Measurements from ENCODE around the gene NCAN. TPM values are rescaled to one million over a fixed set of nuclear protein-coding genes. Genes with fewer than 3 reads are reported as not detected.
"Not testable (repeated sequence)": the region's sequence is repeated elsewhere in the genome, so short reads cannot be mapped to it uniquely, and the experiment has no call there.

Gene NCAN
- total and polyA plus RNA-seq, 3 experiments from 2014 or later, result 0.04 TPM; not detected in 2

DNA sequence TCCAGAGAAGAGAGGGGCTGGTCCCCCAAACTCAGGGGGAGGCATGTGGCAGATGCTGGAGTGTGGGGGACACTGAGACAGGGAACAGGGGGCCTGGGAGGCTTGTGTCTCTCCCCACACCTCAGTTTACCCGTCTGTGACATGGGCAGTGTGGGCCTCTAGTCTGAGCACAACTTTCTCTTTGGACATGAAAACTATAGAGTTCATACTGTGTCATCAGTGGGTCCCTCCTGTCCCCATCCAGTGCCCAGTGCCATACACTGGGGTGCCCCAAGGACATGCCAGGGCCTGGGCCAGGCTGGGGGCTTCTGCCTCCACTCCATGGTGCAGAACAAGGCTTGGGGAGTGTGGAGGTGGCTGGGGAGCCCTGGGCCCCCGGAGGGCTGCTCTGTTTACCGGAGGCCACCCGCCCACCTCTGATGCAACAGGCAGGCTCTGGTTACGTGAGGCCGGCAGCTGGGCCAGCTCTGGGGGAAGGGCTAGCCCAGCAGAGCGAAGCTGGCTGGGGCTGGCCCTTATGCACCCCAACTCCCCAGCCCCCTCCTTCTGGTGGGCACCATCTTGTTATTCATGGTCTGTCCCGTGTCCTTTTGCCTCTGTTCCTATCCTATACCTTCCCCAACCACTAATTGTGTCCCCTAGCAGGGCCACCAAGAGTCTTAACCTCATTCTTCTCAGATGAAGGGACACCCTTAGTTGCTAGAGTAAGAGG lies 39.8 kb upstream of the NCAN start:
- H3K36me3 ChIP-seq (ENCODE audit: insufficient read depth, low read length), result no peaks in the 10 kb centered on the region
- H3K4me3 ChIP-seq (ENCODE audit: low read length), result no peak overlapping the region
- H3K4me1 Mint-ChIP-seq, result peaks cover 14 to 20% (median 15%) of the 10 kb centered on the region in 3 donors
- no peaks in the 10 kb centered on the region for H3K27me3 ChIP-seq (ENCODE audit: insufficient read depth, low read length, poor library complexity, severe bottlenecking)
- no peak overlapping the region for H3K27ac Mint-ChIP-seq
- no peaks in the 10 kb centered on the region for H3K9me3 ChIP-seq (ENCODE audit: low read length)
- no peak for DNase-seq
- H3K4me1 ChIP-seq (ENCODE audit: insufficient read depth, low read length), result peaks cover 8% of the 10 kb centered on the region
- peaks cover 3 to 8% of the 10 kb centered on the region in 2 donors for H3K27me3 Mint-ChIP-seq
- CTCF ChIA-PET, result interaction anchor here (2.9 kb wide), 1 partner anchor 15 kb away, joined by 8 read pairs; no protein-coding TSS in a partner anchor
- no peaks in the 10 kb centered on the region for H3K9me3 Mint-ChIP-seq
- POLR2A ChIA-PET, result no interaction called here
- peak overlapping the region in 1 of 7 donors; percentile 29 for H3K4me3 Mint-ChIP-seq
- no peak overlapping the region for H3K27ac ChIP-seq (ENCODE audit: low read depth, low read length)
- H3K36me3 Mint-ChIP-seq, result peaks cover 0 to 13% (median 3%) of the 10 kb centered on the region in 3 donors

GRCh38 chr19:19173243-19173642 lies 38.5 kb upstream of the NCAN start:
- H3K27me3 Mint-ChIP-seq; DNase-seq; H3K4me1 ChIP-seq (ENCODE audit: insufficient read depth, low read length); H3K4me3 Mint-ChIP-seq; POLR2A ChIA-PET; H3K27ac Mint-ChIP-seq; H3K4me3 ChIP-seq (ENCODE audit: low read length); H3K36me3 ChIP-seq (ENCODE audit: insufficient read depth, low read length); H3K27me3 ChIP-seq (ENCODE audit: insufficient read depth, low read length, poor library complexity, severe bottlenecking); H3K27ac ChIP-seq (ENCODE audit: low read depth, low read length); H3K9me3 ChIP-seq (ENCODE audit: low read length); H3K9me3 Mint-ChIP-seq: not testable (repeated sequence)
- peaks cover 14 to 20% (median 15%) of the 10 kb centered on the region in 3 donors for H3K4me1 Mint-ChIP-seq
- CTCF ChIA-PET, result interaction anchor here (1.2 to 2.9 kb wide), 2 partner anchors 16 to 20 kb away, joined by 3 to 8 read pairs; no protein-coding TSS in a partner anchor
- H3K36me3 Mint-ChIP-seq, result peaks cover 0 to 22% (median 0%) of the 10 kb centered on the region in 3 donors

- no peak for DNase-seq
- peaks cover 0 to 3% (median 2%) of the 10 kb centered on the region in 3 donors for H3K4me1 Mint-ChIP-seq
- H3K4me3 Mint-ChIP-seq, result no peak overlapping the region
- no peak overlapping the region for H3K27ac ChIP-seq (ENCODE audit: low read depth, low read length)
- no peaks in the 10 kb centered on the region for H3K9me3 ChIP-seq (ENCODE audit: low read length)
- peaks cover 0 to 50% (median 3%) of the 10 kb centered on the region in 3 donors for H3K36me3 Mint-ChIP-seq
- POLR2A ChIA-PET, result interaction anchor here (0.7 kb wide), 1 partner anchor 32 kb away, joined by 3 read pairs; no protein-coding TSS in a partner anchor
- no peak overlapping the region for H3K27ac Mint-ChIP-seq
- H3K4me3 ChIP-seq (ENCODE audit: low read length), result no peak overlapping the region
- no peaks in the 10 kb centered on the region for H3K27me3 Mint-ChIP-seq
- H3K9me3 Mint-ChIP-seq, result no peaks in the 10 kb centered on the region
- no peaks in the 10 kb centered on the region for H3K27me3 ChIP-seq (ENCODE audit: insufficient read depth, low read length, poor library complexity, severe bottlenecking)
- peaks cover 4% of the 10 kb centered on the region for H3K36me3 ChIP-seq (ENCODE audit: insufficient read depth, low read length)
- CTCF ChIA-PET, result interaction anchor here (1.7 to 1.9 kb wide), 3 partner anchors 14 to 126 kb away, joined by 4 to 5 read pairs (median 4); partner anchors contain the start of genes BORCS8 and RFXANK
- H3K4me1 ChIP-seq (ENCODE audit: insufficient read depth, low read length), result no peaks in the 10 kb centered on the region
These were observed 34.8 kb upstream of the NCAN start for GRCh38 chr19:19176950-19177349.

- Histone ChIP-seq H3K4me1 (ENCODE audit: insufficient read depth, low read length) (no peaks in the 10 kb centered on the region), H3K9me3 (ENCODE audit: low read length) (no peaks in the 10 kb centered on the region), H3K27ac (ENCODE audit: low read depth, low read length) (no peak overlapping the region), H3K36me3 (ENCODE audit: insufficient read depth, low read length) (peaks cover 4% of the 10 kb centered on the region), H3K27me3 (ENCODE audit: insufficient read depth, low read length, poor library complexity, severe bottlenecking) (no peaks in the 10 kb centered on the region), H3K4me3 (ENCODE audit: low read length) (no peak overlapping the region)
- Mint-ChIP-seq H3K4me3 (no peak overlapping the region), H3K27me3 (no peaks in the 10 kb centered on the region), H3K27ac (no peak overlapping the region), H3K9me3 (no peaks in the 10 kb centered on the region), H3K36me3 (peaks cover 0 to 63% (median 6%) of the 10 kb centered on the region in 3 donors), H3K4me1 (peaks cover 0 to 3% (median 2%) of the 10 kb centered on the region in 3 donors)
- ChIA-PET POLR2A (no interaction called here), CTCF (interaction anchor here (1.8 kb wide), 1 partner anchor 46 kb away, joined by 5 read pairs; no protein-coding TSS in a partner anchor)
- no peak for DNase-seq
These were observed 32.0 kb upstream of the NCAN start for GRCh38 chr19:19179548-19180441.

DNA sequence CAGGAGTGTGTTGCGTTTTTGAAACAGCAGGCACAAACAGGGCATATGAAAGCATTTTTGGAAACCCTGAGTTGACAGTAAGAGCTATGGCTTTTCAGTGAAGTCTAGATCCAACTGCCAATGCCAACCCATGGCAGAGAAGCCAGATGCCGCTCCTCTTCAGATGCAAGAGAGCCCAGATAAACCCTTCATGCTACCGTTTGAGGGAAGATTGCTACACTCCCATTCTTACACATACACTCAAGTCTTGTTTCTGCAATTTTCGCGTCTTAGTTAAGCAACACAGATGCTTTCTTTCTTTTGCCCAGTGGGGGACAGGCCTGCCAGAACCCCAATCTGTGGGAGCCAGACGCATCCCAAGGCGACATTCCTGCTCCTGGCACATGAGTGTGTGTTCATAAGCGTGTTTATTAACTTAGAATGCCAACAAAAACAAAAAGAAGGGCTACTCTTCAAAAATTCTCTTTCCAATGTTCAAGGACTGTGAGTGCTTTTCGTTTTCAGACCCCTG lies 30.2 kb upstream of the NCAN start:
- H3K4me1 Mint-ChIP-seq, result peaks cover 6 to 8% (median 7%) of the 10 kb centered on the region in 3 donors
- no peak overlapping the region for H3K4me3 ChIP-seq (ENCODE audit: low read length)
- peak overlapping the region in 1 of 8 donors; percentile 36 for H3K27ac Mint-ChIP-seq
- H3K27me3 Mint-ChIP-seq, result no peaks in the 10 kb centered on the region
- CTCF ChIA-PET, result no interaction called here
- no peaks in the 10 kb centered on the region for H3K27me3 ChIP-seq (ENCODE audit: insufficient read depth, low read length, poor library complexity, severe bottlenecking)
- H3K9me3 ChIP-seq (ENCODE audit: low read length), result no peaks in the 10 kb centered on the region
- DNase-seq, result no peak
- peaks cover 0 to 68% (median 6%) of the 10 kb centered on the region in 3 donors for H3K36me3 Mint-ChIP-seq
- POLR2A ChIA-PET, result no interaction called here
- H3K4me1 ChIP-seq (ENCODE audit: insufficient read depth, low read length), result no peaks in the 10 kb centered on the region
- H3K27ac ChIP-seq (ENCODE audit: low read depth, low read length), result no peak overlapping the region
- H3K36me3 ChIP-seq (ENCODE audit: insufficient read depth, low read length), result peaks cover 4% of the 10 kb centered on the region
- H3K9me3 Mint-ChIP-seq, result no peaks in the 10 kb centered on the region
- H3K4me3 Mint-ChIP-seq, result no peak overlapping the region

- ChIA-PET CTCF (interaction anchor here (1.1 to 2.0 kb wide), 3 partner anchors 20 to 46 kb away, joined by 3 to 5 read pairs (median 3); no protein-coding TSS in a partner anchor), POLR2A (no interaction called here)
- no peaks in the 10 kb centered on the region for H3K27me3 ChIP-seq (ENCODE audit: insufficient read depth, low read length, poor library complexity, severe bottlenecking)
- peak; percentile 50 to 72 (median 58) for DNase-seq
- H3K36me3 ChIP-seq (ENCODE audit: insufficient read depth, low read length), result no peaks in the 10 kb centered on the region
- peaks cover 14% of the 10 kb centered on the region for H3K4me1 ChIP-seq (ENCODE audit: insufficient read depth, low read length)
- no peaks in the 10 kb centered on the region for H3K9me3 ChIP-seq (ENCODE audit: low read length)
- Mint-ChIP-seq H3K4me3 (peak overlapping the region in 1 of 7 donors; percentile 62), H3K4me1 (peaks cover 26 to 35% (median 29%) of the 10 kb centered on the region in 3 donors), H3K9me3 (no peaks in the 10 kb centered on the region), H3K27me3 (peaks cover 0 to 2% of the 10 kb centered on the region in 2 donors), H3K36me3 (peaks cover 0 to 47% (median 4%) of the 10 kb centered on the region in 3 donors), H3K27ac (peak overlapping the region in 5 of 8 donors; percentile 17 to 68 (median 64))
- H3K27ac ChIP-seq (ENCODE audit: low read depth, low read length), result no peak overlapping the region
- no peak overlapping the region for H3K4me3 ChIP-seq (ENCODE audit: low read length)
These were observed 25.7 kb upstream of the NCAN start for GRCh38 chr19:19185853-19186740.

DNA sequence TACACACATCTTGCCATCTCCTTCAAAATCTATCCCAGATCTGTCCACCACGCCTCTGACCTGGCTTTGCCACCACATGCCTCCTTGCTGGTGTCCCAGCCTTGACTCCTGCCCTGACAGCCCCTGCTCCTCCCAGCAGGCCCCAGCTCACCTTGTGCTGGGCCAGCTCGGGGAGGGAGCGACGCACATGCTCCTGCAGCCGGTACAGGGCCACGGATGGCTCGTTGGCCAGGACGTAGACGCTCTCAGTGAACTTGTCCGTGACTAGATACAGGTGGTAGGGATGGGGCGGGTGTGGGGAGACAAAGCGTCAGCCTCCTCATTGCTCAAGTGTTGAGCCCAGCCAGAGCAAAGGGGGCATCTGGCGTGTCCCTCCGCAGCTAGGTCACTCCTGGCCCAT lies 25.0 kb upstream of the NCAN start:
- peaks cover 0 to 2% of the 10 kb centered on the region in 2 donors for H3K27me3 Mint-ChIP-seq
- H3K4me3 Mint-ChIP-seq, result peak overlapping the region in 1 of 7 donors; percentile 62
- no peak overlapping the region for H3K27ac Mint-ChIP-seq
- no peaks in the 10 kb centered on the region for H3K36me3 ChIP-seq (ENCODE audit: insufficient read depth, low read length)
- H3K36me3 Mint-ChIP-seq, result peaks cover 0 to 44% (median 4%) of the 10 kb centered on the region in 3 donors
- no peaks in the 10 kb centered on the region for H3K27me3 ChIP-seq (ENCODE audit: insufficient read depth, low read length, poor library complexity, severe bottlenecking)
- no peaks in the 10 kb centered on the region for H3K9me3 Mint-ChIP-seq
- H3K27ac ChIP-seq (ENCODE audit: low read depth, low read length), result no peak overlapping the region
- CTCF ChIA-PET, result interaction anchor here (1.7 to 2.0 kb wide), 2 partner anchors 12 to 38 kb away, joined by 3 to 5 read pairs; no protein-coding TSS in a partner anchor
- peaks cover 16% of the 10 kb centered on the region for H3K4me1 ChIP-seq (ENCODE audit: insufficient read depth, low read length)
- no peak overlapping the region for H3K4me3 ChIP-seq (ENCODE audit: low read length)
- peaks cover 27 to 42% (median 33%) of the 10 kb centered on the region in 3 donors for H3K4me1 Mint-ChIP-seq
- POLR2A ChIA-PET, result no interaction called here
- DNase-seq, result no peak
- no peaks in the 10 kb centered on the region for H3K9me3 ChIP-seq (ENCODE audit: low read length)
